Trophoblast cell (in vitro differentiated cells and primary cell): ENCODE measurements around the gene USP31.
"Not testable (repeated sequence)": the region's sequence is repeated elsewhere in the genome, so short reads cannot be mapped to it uniquely, and the experiment has no call there.

ENCODE experiments used
- DNase-seq, 2 donors: peaks; one replicate each; pipeline ENCODE4 v3.0.0-alpha.2; 2016
- H2AFZ ChIP-seq: 2 replicates; pipeline ENCODE4 v1.6.1; 2013; ENCODE audit warnings: low read length, moderate library complexity, mild to moderate bottlenecking; ENCODE audit not compliant: insufficient read depth, poor library complexity
- H2AK5ac ChIP-seq: 2 replicates; pipeline ENCODE4 v1.6.1; 2013; ENCODE audit warnings: mild to moderate bottlenecking, low read length
- H2BK120ac ChIP-seq: 2 replicates; pipeline ENCODE4 v1.6.1; 2013; ENCODE audit warnings: low read length, mild to moderate bottlenecking, moderate library complexity; ENCODE audit not compliant: insufficient read depth, poor library complexity
- H2BK12ac ChIP-seq: 2 replicates; pipeline ENCODE4 v1.6.1; 2013; ENCODE audit warnings: mild to moderate bottlenecking, low read length, moderate library complexity
- H2BK5ac ChIP-seq: 2 replicates; pipeline ENCODE4 v1.6.1; 2013; ENCODE audit warnings: low read length, low read depth, moderate library complexity, mild to moderate bottlenecking; ENCODE audit not compliant: poor library complexity
- H3K14ac ChIP-seq: 2 replicates; pipeline ENCODE4 v1.6.1; 2013; ENCODE audit warnings: mild to moderate bottlenecking, low read length
- H3K18ac ChIP-seq: 2 replicates; pipeline ENCODE4 v1.6.1; 2013; ENCODE audit warnings: mild to moderate bottlenecking, low read length
- H3K23ac ChIP-seq: 2 replicates; pipeline ENCODE4 v1.6.1; 2013; ENCODE audit warnings: low read length
- H3K27ac ChIP-seq: 2 replicates; pipeline ENCODE4 v1.5.1; 2013; ENCODE audit warnings: low read depth, mild to moderate bottlenecking, inconsistent platforms, low read length, moderate library complexity
- H3K27me3 ChIP-seq: 2 replicates; pipeline ENCODE4 v1.6.1; 2013; ENCODE audit warnings: inconsistent platforms, mild to moderate bottlenecking, low read length, moderate library complexity; ENCODE audit not compliant: insufficient read depth
- H3K36me3 ChIP-seq, 2 experiments: 1 replicate in 1 of 2; 2 replicates in 1 of 2; pipeline ENCODE4 v1.6.1; 2013; ENCODE audit warnings: low read length in 2 of 2, mild to moderate bottlenecking in 2 of 2, moderate library complexity in 1 of 2; ENCODE audit not compliant: insufficient read depth in 2 of 2, control insufficient read depth in 1 of 2
- H3K4ac ChIP-seq: 2 replicates; pipeline ENCODE4 v1.6.1; 2013; ENCODE audit warnings: low read depth, mild to moderate bottlenecking, low read length, moderate library complexity
- H3K4me1 ChIP-seq, 2 experiments: 1 replicate in 1 of 2; 2 replicates in 1 of 2; pipeline ENCODE4 v1.6.1; 2013; ENCODE audit warnings: low read length in 2 of 2, mild to moderate bottlenecking in 2 of 2, moderate library complexity in 1 of 2; ENCODE audit not compliant: insufficient read depth in 2 of 2, control insufficient read depth in 1 of 2
- H3K4me2 ChIP-seq: 2 replicates; pipeline ENCODE4 v1.6.1; 2013; ENCODE audit warnings: inconsistent platforms, mild to moderate bottlenecking, low read length, moderate library complexity
- H3K4me3 ChIP-seq: 2 replicates; pipeline ENCODE4 v1.5.1; 2013; ENCODE audit warnings: mild to moderate bottlenecking, low read depth, low read length, inconsistent platforms
- H3K79me1 ChIP-seq: one replicate; pipeline ENCODE4 v1.6.1; 2013; ENCODE audit warnings: low read length
- H3K79me2 ChIP-seq: 2 replicates; pipeline ENCODE4 v1.6.1; 2013; ENCODE audit warnings: low read length, mild to moderate bottlenecking; ENCODE audit not compliant: control insufficient read depth, insufficient read depth, poor library complexity
- H3K9ac ChIP-seq: 2 replicates; pipeline ENCODE4 v1.6.1; 2013; ENCODE audit warnings: mild to moderate bottlenecking, low read length
- H3K9me3 ChIP-seq: 2 replicates; pipeline ENCODE4 v1.6.1; 2013; ENCODE audit warnings: low read depth, mild to moderate bottlenecking, control low read depth, inconsistent platforms, low read length; ENCODE audit not compliant: insufficient read depth
- H4K12ac ChIP-seq: 2 replicates; pipeline ENCODE4 v1.6.1; 2013; ENCODE audit warnings: low read depth, mild to moderate bottlenecking, low read length, moderate library complexity
- H4K8ac ChIP-seq: 2 replicates; pipeline ENCODE4 v1.6.1; 2013; ENCODE audit warnings: low read depth, mild to moderate bottlenecking, low read length, moderate library complexity
- H4K91ac ChIP-seq: one replicate; pipeline ENCODE4 v1.6.1; 2013; ENCODE audit warnings: low read depth, mild to moderate bottlenecking, low read length, moderate library complexity
- WGBS: extraction: QIAGEN DNeasy Blood & Tissue Kit; methylation state at CpG from one replicate; pipeline ENCODE4 v1.1.7; 2013; ENCODE audit warnings: missing lambda C conversion rate; ENCODE audit not compliant: insufficient read length, insufficient coverage; ENCODE audit errors: extremely low coverage; 5-methylcytosine and 5-hydroxymethylcytosine counted together

Gene USP31

GRCh38 chr16:23145186-23145585 lies 4.1 kb downstream of the USP31 start:
- no peak overlapping the region for H3K4ac ChIP-seq
- no peak overlapping the region for H3K9ac ChIP-seq
- WGBS = no CpG with 5 or more reads among the region's 6 CpGs
- H3K36me3 ChIP-seq = no peaks in the 10 kb centered on the region
- H3K4me1 ChIP-seq = peaks cover 4% of the 10 kb centered on the region in 2 experiments
- no peak overlapping the region for H3K18ac ChIP-seq
- H2BK5ac ChIP-seq = no peak overlapping the region
- H3K27me3 ChIP-seq = no peaks in the 10 kb centered on the region
- no peak overlapping the region for H4K12ac ChIP-seq
- H3K79me1 ChIP-seq = no peaks in the 10 kb centered on the region
- no peak overlapping the region for H2AFZ ChIP-seq
- no peak overlapping the region for H3K23ac ChIP-seq
- DNase-seq = no peak
- no peak overlapping the region for H3K4me2 ChIP-seq
- peaks cover 3% of the 10 kb centered on the region for H3K9me3 ChIP-seq
- no peak overlapping the region for H2AK5ac ChIP-seq
- H2BK12ac ChIP-seq = no peak overlapping the region
- no peak overlapping the region for H3K4me3 ChIP-seq
- no peak overlapping the region for H4K91ac ChIP-seq
- H2BK120ac ChIP-seq = no peak overlapping the region
- no peak overlapping the region for H3K14ac ChIP-seq
- no peak overlapping the region for H3K27ac ChIP-seq
- no peak overlapping the region for H4K8ac ChIP-seq
- peaks cover 2% of the 10 kb centered on the region for H3K79me2 ChIP-seq

- H3K4me3 ChIP-seq, H3K18ac ChIP-seq, H2AFZ ChIP-seq, H3K79me2 ChIP-seq, H3K14ac ChIP-seq, H4K8ac ChIP-seq, H2BK12ac ChIP-seq, H4K91ac ChIP-seq, H3K79me1 ChIP-seq, H3K23ac ChIP-seq, H3K9ac ChIP-seq, H3K27ac ChIP-seq, DNase-seq, H3K4ac ChIP-seq, H2BK5ac ChIP-seq, H3K4me2 ChIP-seq, H2AK5ac ChIP-seq, H3K9me3 ChIP-seq, H4K12ac ChIP-seq, H2BK120ac ChIP-seq, H3K27me3 ChIP-seq, H3K36me3 ChIP-seq, H3K4me1 ChIP-seq: not testable (repeated sequence)
- WGBS = no CpG with 5 or more reads among the region's 9 CpGs
Observed at GRCh38 chr16:23144393-23144792, 4.9 kb downstream of the USP31 start.

GRCh38 chr16:23143391-23143790 lies 5.9 kb downstream of the USP31 start:
- Histone ChIP-seq H3K4me1 (peaks cover 1 to 4% of the 10 kb centered on the region in 2 experiments), H3K4me3 (no peak overlapping the region), H3K79me1 (no peaks in the 10 kb centered on the region), H2BK5ac (no peak overlapping the region), H4K8ac (no peak overlapping the region), H2AFZ (no peak overlapping the region), H2BK120ac (no peak overlapping the region), H3K9me3 (peaks cover 2% of the 10 kb centered on the region), H4K12ac (no peak overlapping the region), H3K4ac (no peak overlapping the region), H3K23ac (no peak overlapping the region), H4K91ac (no peak overlapping the region), H3K4me2 (no peak overlapping the region), H2BK12ac (no peak overlapping the region), H3K18ac (no peak overlapping the region), H3K36me3 (no peaks in the 10 kb centered on the region), H3K27ac (no peak overlapping the region), H3K9ac (no peak overlapping the region), H3K79me2 (no peaks in the 10 kb centered on the region), H3K14ac (no peak overlapping the region), H2AK5ac (no peak overlapping the region), H3K27me3 (no peaks in the 10 kb centered on the region)
- no CpG with 5 or more reads among the region's 3 CpGs for WGBS
- DNase-seq = no peak

- Histone ChIP-seq H4K8ac (no peak overlapping the region), H4K91ac (no peak overlapping the region), H3K9me3 (no peaks in the 10 kb centered on the region), H2AFZ (no peak overlapping the region), H3K23ac (no peak overlapping the region), H2BK12ac (no peak overlapping the region), H2BK120ac (no peak overlapping the region), H4K12ac (no peak overlapping the region), H3K18ac (no peak overlapping the region), H3K36me3 (no peaks in the 10 kb centered on the region), H3K4me2 (no peak overlapping the region), H3K4me1 (peaks cover 0 to 4% of the 10 kb centered on the region in 2 experiments), H3K14ac (no peak overlapping the region), H2AK5ac (no peak overlapping the region), H3K27ac (no peak overlapping the region), H3K79me2 (no peaks in the 10 kb centered on the region), H2BK5ac (no peak overlapping the region), H3K4ac (no peak overlapping the region), H3K4me3 (no peak overlapping the region), H3K79me1 (no peaks in the 10 kb centered on the region), H3K27me3 (no peaks in the 10 kb centered on the region), H3K9ac (no peak overlapping the region)
- no CpG with 5 or more reads among the region's 7 CpGs for WGBS
- no peak for DNase-seq
Observed at GRCh38 chr16:23141959-23142740, 7.1 kb downstream of the USP31 start.
